NCI-H2029 treated with DMSO at 0.1 percent for 48 hours (cell line): ENCODE results near the gene GALNS.

Experiments
- DNase-seq: peaks from one replicate; lab custom pipeline; 2025; lab: John Stamatoyannopoulos, UW

Gene GALNS

GRCh38 chr16:88888461-88889387 lies 32.0 kb upstream of the GALNS start:
- DNase-seq = no peak

- DNase-seq = no peak
These were observed 31.3 kb upstream of the GALNS start for GRCh38 chr16:88888057-88888456.

GRCh38 chr16:88886845-88887521 lies 30.2 kb upstream of the GALNS start:
- no peak for DNase-seq

GRCh38 chr16:88886420-88886844 lies 29.7 kb upstream of the GALNS start:
- DNase-seq = no peak

GRCh38 chr16:88885693-88886280 lies 29.0 kb upstream of the GALNS start:
- DNase-seq = no peak

- DNase-seq = no peak
These were observed 28.0 kb upstream of the GALNS start for GRCh38 chr16:88884569-88885271.

- DNase-seq = no peak
These were observed 27.2 kb upstream of the GALNS start for GRCh38 chr16:88883946-88884345.

GRCh38 chr16:88883117-88883895 lies 26.6 kb upstream of the GALNS start:
- DNase-seq = no peak

- no peak for DNase-seq
These were observed 25.7 kb upstream of the GALNS start for GRCh38 chr16:88882358-88883030.

GRCh38 chr16:88881675-88882357 lies 25.1 kb upstream of the GALNS start:
- DNase-seq = no peak

- DNase-seq = no peak
These were observed 24.4 kb upstream of the GALNS start for GRCh38 chr16:88881007-88881615.

GRCh38 chr16:88880226-88881006 lies 23.7 kb upstream of the GALNS start:
- DNase-seq = no peak

- no peak for DNase-seq
These were observed 23.0 kb upstream of the GALNS start for GRCh38 chr16:88879788-88880055.

GRCh38 chr16:88878967-88879787 lies 22.4 kb upstream of the GALNS start:
- no peak for DNase-seq

- DNase-seq = no peak
These were observed 21.6 kb upstream of the GALNS start for GRCh38 chr16:88878356-88878755.

- DNase-seq = no peak
These were observed 21.0 kb upstream of the GALNS start for GRCh38 chr16:88877564-88878289.

- DNase-seq = no peak
These were observed 20.3 kb upstream of the GALNS start for GRCh38 chr16:88876942-88877526.
